CD1c-positive myeloid dendritic cell (primary cell): ENCODE measurements around the gene TCERG1L.
"Not testable (repeated sequence)": the region's sequence is repeated elsewhere in the genome, so short reads cannot be mapped to it uniquely, and the experiment has no call there.

Experiments used
- DNase-seq: peaks from one replicate; pipeline ENCODE4 v3.0.0-alpha.2; 2016; ENCODE audit errors: extremely low spot score

The TCERG1L gene

GRCh38 chr10:131109726-131110125, 201.8 kb downstream of the TCERG1L start:
- no peak for DNase-seq

GRCh38 chr10:131109291-131109690, 202.2 kb downstream of the TCERG1L start:
- no peak for DNase-seq

GRCh38 chr10:131107970-131108369, 203.6 kb downstream of the TCERG1L start:
- no peak for DNase-seq

- no peak for DNase-seq
Observed at GRCh38 chr10:131102676-131103075, 208.8 kb downstream of the TCERG1L start.

GRCh38 chr10:131102147-131102546, 209.4 kb downstream of the TCERG1L start:
- no peak for DNase-seq

- not testable (repeated sequence) for DNase-seq
Observed at GRCh38 chr10:131100418-131101410, 210.8 kb downstream of the TCERG1L start.

- no peak for DNase-seq
Observed at GRCh38 chr10:131099028-131099726, 212.3 kb downstream of the TCERG1L start.

GRCh38 chr10:131098416-131098952, 213.0 kb downstream of the TCERG1L start:
- DNase-seq = no peak

GRCh38 chr10:131096031-131096430, 215.5 kb downstream of the TCERG1L start:
- no peak for DNase-seq

- no peak for DNase-seq
Observed at GRCh38 chr10:131095313-131095580, 216.3 kb downstream of the TCERG1L start.

- DNase-seq = no peak
Observed at GRCh38 chr10:131094527-131095312, 216.8 kb downstream of the TCERG1L start.

GRCh38 chr10:131093795-131094366, 217.6 kb downstream of the TCERG1L start:
- DNase-seq = no peak

GRCh38 chr10:131093346-131093745, 218.2 kb downstream of the TCERG1L start:
- DNase-seq = no peak

GRCh38 chr10:131092876-131093275, 218.6 kb downstream of the TCERG1L start:
- DNase-seq = no peak

GRCh38 chr10:131092386-131092785, 219.1 kb downstream of the TCERG1L start:
- DNase-seq = no peak

- DNase-seq = no peak
Observed at GRCh38 chr10:131091682-131092081, 219.8 kb downstream of the TCERG1L start.

GRCh38 chr10:131090761-131091661, 220.5 kb downstream of the TCERG1L start:
- DNase-seq = no peak

- no peak for DNase-seq
Observed at GRCh38 chr10:131089861-131090260, 221.7 kb downstream of the TCERG1L start.

GRCh38 chr10:131089150-131089549, 222.4 kb downstream of the TCERG1L start:
- DNase-seq = no peak

- no peak for DNase-seq
Observed at GRCh38 chr10:131088619-131089018, 222.9 kb downstream of the TCERG1L start.
